GM18873 (cell line): ENCODE measurements around the gene ST8SIA4.
"Not testable (repeated sequence)": the region's sequence is repeated elsewhere in the genome, so short reads cannot be mapped to it uniquely, and the experiment has no call there.

Source experiments
- ATAC-seq: cut with Tn5 transposase; IDR thresholded peaks from one replicate; pipeline ENCODE4 v1.9.1; 2021; ENCODE audit warnings: mild to moderate bottlenecking, moderate library complexity, moderate number of reproducible peaks; ENCODE audit not compliant: unreplicated experiment, low FRiP score

Gene ST8SIA4

DNA sequence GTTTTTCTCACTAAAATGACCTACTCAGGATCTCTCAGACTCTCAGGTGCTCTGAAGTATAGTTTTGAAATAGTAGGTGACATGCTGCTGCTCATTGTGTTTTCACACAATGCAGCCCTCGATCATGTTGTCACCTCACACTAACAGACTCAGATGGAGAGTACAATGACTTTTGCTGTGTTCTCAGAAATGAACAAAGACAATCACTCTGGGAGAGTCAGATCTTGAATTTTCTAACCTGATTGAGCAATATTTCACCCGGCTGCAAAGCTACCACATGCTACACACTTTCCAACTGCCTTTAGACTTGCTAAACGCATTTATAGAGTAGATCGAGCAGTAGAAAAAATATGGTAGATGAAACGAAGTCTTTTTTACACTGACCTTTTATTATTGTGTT is 113.4 kb downstream of the ST8SIA4 start:
- no peak for ATAC-seq

- ATAC-seq = no peak
Observed at GRCh38 chr5:100788417-100788816, 114.7 kb downstream of the ST8SIA4 start.

- peak; percentile 78 for ATAC-seq
Observed at GRCh38 chr5:100787648-100788047, 115.4 kb downstream of the ST8SIA4 start.

DNA sequence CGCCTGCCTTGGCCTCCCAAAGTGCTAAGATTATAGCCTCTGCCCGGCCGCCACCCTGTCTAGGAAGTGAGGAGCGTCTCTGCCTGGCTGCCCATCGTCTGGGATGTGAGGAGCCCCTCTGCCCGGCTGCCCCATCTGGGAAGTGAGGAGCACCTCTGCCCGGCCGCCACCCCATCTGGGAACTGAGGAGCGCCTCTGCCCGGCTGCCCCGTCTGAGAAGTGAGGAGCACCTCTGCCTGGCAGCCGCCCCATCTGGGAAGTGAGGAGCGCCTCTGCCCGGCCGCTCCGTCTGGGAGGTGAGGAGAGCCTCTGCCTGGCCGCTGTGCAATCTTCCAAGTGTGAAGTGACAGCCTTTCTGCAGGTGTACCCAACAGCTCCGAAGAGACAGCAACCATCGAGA is 117.5 kb downstream of the ST8SIA4 start:
- ATAC-seq = not testable (repeated sequence)

DNA sequence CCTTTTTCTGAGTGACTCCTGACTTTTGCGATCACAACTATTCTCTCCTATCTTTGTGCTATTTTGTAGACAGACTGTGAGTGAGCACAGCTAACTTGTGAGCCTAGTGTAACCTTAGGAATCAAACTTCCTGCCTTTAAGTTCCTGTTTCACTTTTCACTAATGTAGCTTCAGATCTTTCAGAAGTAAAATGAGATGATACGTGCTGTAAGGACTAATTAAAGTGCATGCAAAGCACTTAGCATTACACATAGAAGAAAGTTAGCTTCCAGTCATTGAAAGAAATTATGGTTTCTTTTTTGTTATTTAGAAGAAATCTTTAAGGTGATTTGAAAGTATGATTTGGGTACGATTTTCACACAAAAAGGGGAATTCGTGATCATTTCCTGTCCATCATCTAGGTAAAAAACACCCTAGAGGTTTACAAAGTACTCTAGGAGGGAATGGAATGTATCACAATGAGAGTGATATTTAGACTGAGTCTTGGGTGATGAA is 122.7 kb downstream of the ST8SIA4 start:
- peak; percentile 74 for ATAC-seq

GRCh38 chr5:100779669-100780375 is 123.3 kb downstream of the ST8SIA4 start:
- peak; percentile 51 for ATAC-seq

DNA sequence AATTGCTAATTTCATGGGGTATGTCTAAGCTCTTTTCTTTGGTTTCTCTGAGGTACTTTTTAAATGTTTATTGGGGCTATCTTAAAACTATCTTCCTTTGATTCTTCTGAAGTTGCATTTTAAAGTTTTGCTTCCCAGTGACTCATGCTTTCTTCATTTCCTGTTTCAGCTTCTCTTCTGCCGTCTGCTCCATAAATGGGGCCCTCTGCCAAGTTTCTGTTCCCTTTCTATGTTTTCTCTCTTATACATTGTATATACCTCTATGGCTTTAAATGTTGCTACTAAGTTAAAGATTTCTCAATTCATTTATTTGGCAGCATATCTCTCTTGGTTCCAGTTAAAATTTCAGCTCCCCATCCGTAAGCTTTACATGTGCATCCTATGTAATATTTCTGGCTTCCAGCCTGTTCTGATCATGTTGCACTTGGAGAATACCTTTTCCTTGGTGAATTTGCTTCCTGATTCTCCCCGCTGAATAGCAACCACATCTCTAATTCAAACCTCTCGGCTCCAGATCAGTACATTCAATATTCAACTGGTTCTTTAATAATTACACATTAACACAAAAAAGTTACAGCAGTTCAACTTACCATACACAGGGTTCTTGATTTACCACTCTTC is 125.3 kb downstream of the ST8SIA4 start:
- ATAC-seq = peak; percentile 46

DNA sequence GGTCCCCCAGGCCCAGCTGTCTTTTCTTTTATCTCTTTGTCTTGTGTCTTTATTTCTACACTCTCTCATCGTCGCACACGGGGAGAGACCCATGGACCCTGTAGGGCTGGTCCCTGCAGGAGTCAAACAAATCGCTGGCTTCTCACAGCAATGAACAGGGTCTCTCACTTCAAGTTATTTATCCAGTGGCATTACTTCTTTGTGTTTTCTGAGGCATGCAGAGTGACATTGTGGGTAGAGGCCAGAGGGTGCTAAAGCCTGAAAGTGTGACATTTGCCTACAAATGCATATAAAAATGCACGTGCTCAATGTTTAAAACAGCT is 127.6 kb downstream of the ST8SIA4 start:
- no peak for ATAC-seq

DNA sequence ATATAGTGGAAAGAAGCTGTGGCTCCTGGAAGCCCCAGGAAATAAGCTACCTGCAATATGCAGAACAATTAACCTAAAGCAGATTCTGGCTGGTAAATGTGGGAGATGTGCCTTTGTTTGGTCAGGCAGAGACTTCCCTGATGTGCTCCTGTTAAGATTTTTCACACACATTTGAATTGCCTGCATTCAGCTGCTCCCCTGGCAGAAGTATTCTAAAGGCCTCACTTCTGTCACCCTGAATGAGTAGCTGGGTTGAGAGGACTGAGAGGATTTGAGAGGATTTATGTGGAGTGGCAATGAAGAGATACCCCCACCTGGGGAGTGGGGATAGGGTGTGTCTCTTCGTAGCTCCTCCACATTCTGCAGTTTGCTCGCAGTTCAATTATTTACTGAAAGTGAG is 130.5 kb downstream of the ST8SIA4 start:
- ATAC-seq = no peak

GRCh38 chr5:100772006-100772405 is 131.1 kb downstream of the ST8SIA4 start:
- no peak for ATAC-seq

GRCh38 chr5:100771181-100771580 is 131.9 kb downstream of the ST8SIA4 start:
- no peak for ATAC-seq

- ATAC-seq = no peak
Observed at GRCh38 chr5:100768221-100768620, 134.9 kb downstream of the ST8SIA4 start.

- ATAC-seq = no peak
Observed at GRCh38 chr5:100762995-100763394, 140.1 kb downstream of the ST8SIA4 start.

DNA sequence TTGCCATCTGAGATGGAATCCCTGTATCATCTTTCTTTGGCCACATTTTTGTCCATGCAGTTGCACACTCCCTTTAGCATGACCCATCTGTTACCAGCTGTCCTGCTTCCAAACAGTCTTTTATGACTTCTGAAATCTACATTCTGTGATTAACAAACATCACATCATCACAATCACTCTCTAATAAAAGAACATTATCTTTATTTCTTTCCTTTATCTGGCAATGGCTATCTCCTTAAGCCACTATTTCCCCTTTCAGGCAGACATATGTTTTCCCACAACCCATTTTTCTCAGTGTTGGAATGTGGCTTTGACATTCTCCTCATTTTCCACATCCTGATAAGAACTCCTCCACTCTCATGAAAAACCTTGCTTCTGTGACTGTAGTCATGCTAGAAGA is 141.0 kb downstream of the ST8SIA4 start:
- ATAC-seq = no peak

DNA sequence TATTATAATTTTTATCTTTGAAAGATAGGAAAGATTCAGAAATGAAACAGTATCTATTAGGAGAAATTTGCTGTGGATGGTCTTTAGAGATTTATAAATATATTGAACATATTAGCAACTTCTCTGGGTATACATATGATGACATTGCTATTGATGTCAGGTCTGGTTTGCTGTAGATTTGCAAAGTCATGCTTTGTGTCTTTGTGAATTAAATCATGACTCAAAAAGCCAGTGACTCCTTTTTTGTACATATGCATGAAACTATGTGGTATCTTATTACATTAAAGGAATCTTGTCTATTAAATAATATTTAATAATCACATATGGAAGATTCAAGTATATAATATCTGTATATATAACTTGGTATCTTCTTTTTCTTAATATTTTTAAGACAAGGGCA is 141.9 kb downstream of the ST8SIA4 start:
- ATAC-seq = no peak

DNA sequence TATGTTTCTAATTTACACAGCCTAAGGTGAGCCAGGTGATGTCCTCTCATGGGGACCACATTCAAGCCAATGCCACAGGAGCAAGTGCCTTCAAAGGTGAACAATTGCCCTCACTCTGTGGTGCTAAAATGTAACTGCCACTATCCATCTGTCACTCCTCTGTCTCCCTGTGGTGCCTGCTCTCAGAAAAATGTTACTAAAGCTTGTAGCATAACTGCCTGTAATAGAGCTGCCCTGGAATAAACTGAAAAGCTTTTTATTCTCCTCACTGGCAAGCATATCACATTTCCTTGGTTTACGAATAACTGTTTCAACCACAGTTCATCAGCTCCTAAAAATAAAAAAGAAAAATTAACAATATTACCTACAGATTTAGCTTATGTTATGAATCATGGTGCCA is 142.4 kb downstream of the ST8SIA4 start:
- ATAC-seq = no peak

DNA sequence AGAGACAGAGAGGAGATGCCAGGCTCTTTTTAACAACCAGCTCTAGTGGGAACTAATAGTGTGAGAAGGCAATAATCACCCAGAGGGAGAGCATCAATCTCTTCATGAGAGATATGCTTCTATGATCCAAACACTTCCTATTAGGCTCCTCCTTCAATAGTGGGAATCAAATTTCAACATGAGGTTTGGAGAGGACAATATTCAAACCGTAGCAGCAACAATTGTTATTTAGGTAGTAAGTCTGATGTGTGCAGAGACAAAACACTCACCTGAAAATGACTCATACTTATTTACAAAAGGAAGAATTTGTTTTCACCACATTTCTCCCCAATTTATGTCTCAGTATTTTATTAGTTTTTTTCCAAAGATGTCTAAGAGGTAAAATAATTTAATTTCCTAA is 144.3 kb downstream of the ST8SIA4 start:
- ATAC-seq = no peak

GRCh38 chr5:100758306-100758705 is 144.8 kb downstream of the ST8SIA4 start:
- no peak for ATAC-seq

GRCh38 chr5:100757618-100758017 is 145.5 kb downstream of the ST8SIA4 start:
- ATAC-seq = no peak
